ENCODE results near the gene VPS4B. TPM values are rescaled to one million over a fixed set of nuclear protein-coding genes. Genes with fewer than 3 reads are reported as not detected.
"Not testable (repeated sequence)": the region's sequence is repeated elsewhere in the genome, so short reads cannot be mapped to it uniquely, and the experiment has no call there.

VPS4B gene
- total and polyA plus RNA-seq, 2 donors: 25.5 to 40.5 TPM

DNA sequence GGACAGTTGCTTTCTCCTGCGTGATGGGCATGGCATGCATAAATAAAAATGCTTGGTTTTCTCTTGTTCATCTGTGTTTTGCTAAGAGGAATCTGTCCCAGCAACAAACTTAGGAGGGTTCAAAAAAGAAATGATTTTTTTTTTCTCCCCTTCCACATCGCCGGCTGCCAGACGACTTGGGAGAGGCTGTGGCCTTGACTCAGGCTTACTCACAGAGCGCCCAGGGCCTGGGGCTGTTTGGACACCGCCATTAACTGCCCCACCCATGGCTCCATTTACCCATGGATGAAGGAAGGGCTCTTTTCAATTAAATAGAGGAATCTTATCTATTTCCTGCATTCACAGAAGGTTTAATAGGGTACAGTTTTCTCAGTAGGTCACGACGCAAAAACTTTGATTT is 32.2 kb upstream of the VPS4B start:
- DNase-seq (ENCODE audit: low read depth in 6 of 9, low spot score in 9 of 9): no peak
- Histone ChIP-seq H3K4me1 (ENCODE audit: control insufficient read depth in 2 of 2, insufficient read depth in 2 of 2, low read length in 2 of 2) (no peaks in the 10 kb centered on the region), H3K4me3 (ENCODE audit: low read length in 2 of 2) (no peak overlapping the region), H3K27me3 (ENCODE audit: control insufficient read depth in 2 of 2, insufficient read depth in 1 of 2, low read length in 1 of 2) (no peaks in the 10 kb centered on the region), H3K36me3 (ENCODE audit: control insufficient read depth in 2 of 2, insufficient read depth in 2 of 2, low read length in 1 of 2) (no peaks in the 10 kb centered on the region), H3K27ac (ENCODE audit: low read depth in 1 of 2, low read length in 1 of 2) (no peak overlapping the region), H3K9me3 (ENCODE audit: control insufficient read depth in 2 of 2, insufficient read depth in 1 of 2, low read length in 1 of 2) (no peaks in the 10 kb centered on the region)
- 98% methylated on average over 8 of the region's 8 CpGs for WGBS

DNA sequence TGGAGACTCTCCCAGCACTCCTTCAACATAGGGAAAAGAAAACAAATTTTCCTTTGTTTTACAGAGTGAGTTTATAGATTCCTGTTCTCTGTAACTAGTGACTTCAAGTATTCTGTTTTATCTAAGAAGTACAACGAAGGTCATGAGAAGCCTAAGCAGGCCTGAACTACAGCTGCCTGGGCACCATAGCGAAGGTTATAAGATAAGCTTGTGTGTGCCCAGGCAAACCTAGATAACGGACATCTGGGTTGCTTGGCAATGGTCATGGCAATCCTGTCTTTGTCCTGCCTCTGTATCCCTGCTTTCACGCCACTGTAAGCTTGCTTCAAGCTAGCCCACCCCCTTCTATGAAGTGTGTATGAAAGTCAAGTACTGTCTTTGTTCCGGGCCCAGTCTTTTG is 30.5 kb upstream of the VPS4B start:
- H3K4me3 ChIP-seq (ENCODE audit: low read length in 2 of 2); H3K27me3 ChIP-seq (ENCODE audit: control insufficient read depth in 2 of 2, insufficient read depth in 1 of 2, low read length in 1 of 2); DNase-seq (ENCODE audit: low read depth in 6 of 9, low spot score in 9 of 9); H3K27ac ChIP-seq (ENCODE audit: low read depth in 1 of 2, low read length in 1 of 2); H3K4me1 ChIP-seq (ENCODE audit: control insufficient read depth in 2 of 2, insufficient read depth in 2 of 2, low read length in 2 of 2); H3K9me3 ChIP-seq (ENCODE audit: control insufficient read depth in 2 of 2, insufficient read depth in 1 of 2, low read length in 1 of 2); H3K36me3 ChIP-seq (ENCODE audit: control insufficient read depth in 2 of 2, insufficient read depth in 2 of 2, low read length in 1 of 2): not testable (repeated sequence)
- WGBS: 97% methylated on average over 5 of the region's 5 CpGs

DNA sequence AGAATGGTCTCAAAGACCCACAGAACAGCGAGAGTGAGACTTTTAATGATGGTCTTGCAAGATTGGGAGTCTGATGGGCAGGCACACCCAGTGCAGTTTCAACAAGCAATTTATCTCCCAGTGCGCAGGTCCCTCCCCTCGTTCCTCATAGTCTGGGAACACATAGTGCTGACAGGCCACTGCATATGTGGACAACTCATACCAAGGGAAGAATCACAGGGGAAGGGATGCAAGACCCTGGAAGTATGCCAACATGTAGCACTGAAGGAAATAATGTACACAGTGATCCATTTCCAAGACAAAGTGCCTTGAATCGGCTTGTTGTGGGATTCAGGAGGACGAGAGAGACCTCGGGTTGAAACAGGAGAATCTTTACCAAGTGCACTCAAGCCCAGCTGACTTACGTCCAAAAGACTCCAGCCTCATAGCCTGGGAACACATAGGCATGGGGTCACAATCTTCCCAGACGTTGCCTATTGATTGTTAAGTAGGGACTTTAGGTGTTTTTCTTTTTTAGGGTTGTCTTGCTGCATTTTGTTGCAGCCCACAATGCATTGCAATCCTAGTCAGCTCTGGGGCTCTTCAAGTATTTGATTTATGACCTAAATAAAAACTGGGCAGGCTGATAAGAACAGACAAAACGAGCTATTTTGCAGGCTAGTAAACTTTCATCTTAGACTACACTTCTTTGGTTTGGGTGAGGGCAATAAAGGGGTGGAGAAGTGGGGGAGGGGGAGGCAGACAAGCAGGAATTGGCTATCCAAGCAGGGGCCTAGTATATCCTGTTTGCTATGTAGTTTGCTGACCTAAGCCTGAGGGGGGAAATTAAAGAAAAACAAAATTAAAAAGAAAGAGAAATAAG is 29.8 kb upstream of the VPS4B start:
- no peaks in the 10 kb centered on the region for H3K4me1 ChIP-seq (ENCODE audit: control insufficient read depth in 2 of 2, insufficient read depth in 2 of 2, low read length in 2 of 2)
- WGBS: 87% methylated on average over 9 of the region's 9 CpGs
- no peaks in the 10 kb centered on the region for H3K9me3 ChIP-seq (ENCODE audit: control insufficient read depth in 2 of 2, insufficient read depth in 1 of 2, low read length in 1 of 2)
- H3K4me3 ChIP-seq (ENCODE audit: low read length in 2 of 2): no peak overlapping the region
- no peak for DNase-seq (ENCODE audit: low read depth in 6 of 9, low spot score in 9 of 9)
- no peaks in the 10 kb centered on the region for H3K27me3 ChIP-seq (ENCODE audit: control insufficient read depth in 2 of 2, insufficient read depth in 1 of 2, low read length in 1 of 2)
- no peak overlapping the region for H3K27ac ChIP-seq (ENCODE audit: low read depth in 1 of 2, low read length in 1 of 2)
- no peaks in the 10 kb centered on the region for H3K36me3 ChIP-seq (ENCODE audit: control insufficient read depth in 2 of 2, insufficient read depth in 2 of 2, low read length in 1 of 2)

DNA sequence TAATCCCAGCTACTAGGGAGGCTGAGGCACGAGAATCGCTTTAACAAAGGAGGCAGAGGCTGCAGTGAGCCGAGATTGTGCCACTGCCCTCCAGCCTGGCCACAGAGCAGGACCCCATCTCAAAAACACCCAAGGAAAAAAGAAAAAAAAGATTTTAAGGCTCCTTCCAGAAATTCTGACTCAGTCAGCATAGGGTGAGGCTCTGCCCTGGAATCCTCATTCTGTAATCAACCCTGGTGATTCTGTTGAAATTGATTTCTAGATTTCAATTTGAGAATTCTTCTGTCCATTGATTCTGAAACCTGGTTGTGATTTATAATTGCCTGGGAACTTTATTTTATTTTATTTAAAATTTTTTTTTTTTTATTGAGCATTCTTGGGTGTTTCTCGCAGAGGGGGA is 27.1 kb upstream of the VPS4B start:
- Histone ChIP-seq H3K27me3 (ENCODE audit: control insufficient read depth in 2 of 2, insufficient read depth in 1 of 2, low read length in 1 of 2) (no peaks in the 10 kb centered on the region), H3K27ac (ENCODE audit: low read depth in 1 of 2, low read length in 1 of 2) (no peak overlapping the region), H3K36me3 (ENCODE audit: control insufficient read depth in 2 of 2, insufficient read depth in 2 of 2, low read length in 1 of 2) (no peaks in the 10 kb centered on the region), H3K9me3 (ENCODE audit: control insufficient read depth in 2 of 2, insufficient read depth in 1 of 2, low read length in 1 of 2) (no peaks in the 10 kb centered on the region), H3K4me3 (ENCODE audit: low read length in 2 of 2) (no peak overlapping the region), H3K4me1 (ENCODE audit: control insufficient read depth in 2 of 2, insufficient read depth in 2 of 2, low read length in 2 of 2) (no peaks in the 10 kb centered on the region)
- no peak for DNase-seq (ENCODE audit: low read depth in 6 of 9, low spot score in 9 of 9)
- 96% methylated on average over 4 of the region's 4 CpGs for WGBS

DNA sequence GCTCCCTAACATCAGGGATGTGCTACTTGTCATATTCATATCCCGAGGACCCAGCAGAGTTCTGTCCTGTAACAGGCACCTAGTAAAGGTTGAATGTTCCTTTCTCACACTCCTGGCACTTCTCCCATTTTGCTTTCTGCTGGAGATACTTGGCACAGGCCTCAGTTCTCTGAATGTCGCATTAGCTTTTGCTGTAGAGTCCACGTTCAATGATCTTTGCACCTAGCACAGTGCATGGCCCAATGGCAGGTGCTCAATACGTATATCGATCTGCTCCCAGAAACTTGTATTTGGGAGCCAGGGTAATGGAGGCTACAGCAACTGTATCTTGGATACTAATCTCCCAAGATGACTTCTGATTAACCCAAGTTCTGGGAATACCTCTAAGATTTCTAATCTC is 24.8 kb upstream of the VPS4B start:
- no peaks in the 10 kb centered on the region for H3K4me1 ChIP-seq (ENCODE audit: control insufficient read depth in 2 of 2, insufficient read depth in 2 of 2, low read length in 2 of 2)
- H3K36me3 ChIP-seq (ENCODE audit: control insufficient read depth in 2 of 2, insufficient read depth in 2 of 2, low read length in 1 of 2): no peaks in the 10 kb centered on the region
- H3K27me3 ChIP-seq (ENCODE audit: control insufficient read depth in 2 of 2, insufficient read depth in 1 of 2, low read length in 1 of 2): no peaks in the 10 kb centered on the region
- 98% methylated on average over 5 of the region's 5 CpGs for WGBS
- H3K27ac ChIP-seq (ENCODE audit: low read depth in 1 of 2, low read length in 1 of 2): no peak overlapping the region
- no peak overlapping the region for H3K4me3 ChIP-seq (ENCODE audit: low read length in 2 of 2)
- no peaks in the 10 kb centered on the region for H3K9me3 ChIP-seq (ENCODE audit: control insufficient read depth in 2 of 2, insufficient read depth in 1 of 2, low read length in 1 of 2)
- no peak for DNase-seq (ENCODE audit: low read depth in 6 of 9, low spot score in 9 of 9)

DNA sequence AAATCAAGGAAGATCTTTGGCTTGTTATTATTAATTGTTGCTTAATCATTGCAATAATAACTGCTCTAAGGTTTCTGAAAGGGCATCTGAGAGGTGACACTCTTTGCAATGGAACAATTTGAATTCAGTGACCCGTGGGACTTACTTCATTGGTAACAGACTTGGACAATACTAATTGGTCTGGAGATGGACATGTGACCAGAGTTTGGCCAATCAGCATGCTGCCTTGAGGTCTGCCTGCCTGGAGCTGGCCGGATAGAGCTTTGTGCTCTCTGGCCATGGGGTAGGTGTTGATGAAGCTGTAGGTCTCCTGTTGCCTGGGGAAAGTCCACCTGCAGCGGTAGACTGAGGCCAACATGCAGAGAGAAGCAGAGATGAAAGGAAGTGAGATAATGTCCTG is 24.0 kb upstream of the VPS4B start:
- H3K9me3 ChIP-seq (ENCODE audit: control insufficient read depth in 2 of 2, insufficient read depth in 1 of 2, low read length in 1 of 2): no peaks in the 10 kb centered on the region
- no peak overlapping the region for H3K27ac ChIP-seq (ENCODE audit: low read depth in 1 of 2, low read length in 1 of 2)
- WGBS: 97% methylated on average over 3 of the region's 3 CpGs

DNA sequence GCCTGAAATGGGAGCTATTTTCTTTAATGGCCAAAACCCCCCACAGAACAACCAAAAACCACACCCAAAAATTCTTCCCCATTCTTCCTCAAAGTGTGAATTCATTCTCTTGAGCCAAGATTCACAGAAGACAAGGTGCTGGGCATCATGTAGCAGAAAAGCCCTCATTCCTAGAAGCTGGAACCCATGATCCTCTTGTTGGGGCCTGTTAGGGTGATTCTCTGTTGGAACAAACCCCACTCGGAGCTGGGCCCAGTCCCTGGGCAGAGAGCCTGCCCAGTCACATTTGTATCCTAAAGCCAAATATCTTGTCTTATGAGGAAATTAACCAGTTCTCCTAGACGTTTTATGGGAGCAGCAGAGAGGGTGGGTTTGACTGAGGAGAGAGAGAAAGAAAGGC is 22.8 kb upstream of the VPS4B start:
- H3K36me3 ChIP-seq (ENCODE audit: control insufficient read depth in 2 of 2, insufficient read depth in 2 of 2, low read length in 1 of 2): no peaks in the 10 kb centered on the region
- H3K27ac ChIP-seq (ENCODE audit: low read depth in 1 of 2, low read length in 1 of 2): no peak overlapping the region
- H3K9me3 ChIP-seq (ENCODE audit: control insufficient read depth in 2 of 2, insufficient read depth in 1 of 2, low read length in 1 of 2): no peaks in the 10 kb centered on the region
- 89% methylated on average over 2 of the region's 2 CpGs for WGBS
- DNase-seq (ENCODE audit: low read depth in 6 of 9, low spot score in 9 of 9): no peak
- no peak overlapping the region for H3K4me3 ChIP-seq (ENCODE audit: low read length in 2 of 2)
- H3K4me1 ChIP-seq (ENCODE audit: control insufficient read depth in 2 of 2, insufficient read depth in 2 of 2, low read length in 2 of 2): no peaks in the 10 kb centered on the region
- H3K27me3 ChIP-seq (ENCODE audit: control insufficient read depth in 2 of 2, insufficient read depth in 1 of 2, low read length in 1 of 2): no peaks in the 10 kb centered on the region

More for the DNA sequence above, 24.0 kb upstream of the VPS4B start:
- DNase-seq (ENCODE audit: low read depth in 6 of 9, low spot score in 9 of 9): no peak
- Histone ChIP-seq H3K27me3 (ENCODE audit: control insufficient read depth in 2 of 2, insufficient read depth in 1 of 2, low read length in 1 of 2) (no peaks in the 10 kb centered on the region), H3K36me3 (ENCODE audit: control insufficient read depth in 2 of 2, insufficient read depth in 2 of 2, low read length in 1 of 2) (no peaks in the 10 kb centered on the region), H3K4me1 (ENCODE audit: control insufficient read depth in 2 of 2, insufficient read depth in 2 of 2, low read length in 2 of 2) (no peaks in the 10 kb centered on the region), H3K4me3 (ENCODE audit: low read length in 2 of 2) (no peak overlapping the region)

DNA sequence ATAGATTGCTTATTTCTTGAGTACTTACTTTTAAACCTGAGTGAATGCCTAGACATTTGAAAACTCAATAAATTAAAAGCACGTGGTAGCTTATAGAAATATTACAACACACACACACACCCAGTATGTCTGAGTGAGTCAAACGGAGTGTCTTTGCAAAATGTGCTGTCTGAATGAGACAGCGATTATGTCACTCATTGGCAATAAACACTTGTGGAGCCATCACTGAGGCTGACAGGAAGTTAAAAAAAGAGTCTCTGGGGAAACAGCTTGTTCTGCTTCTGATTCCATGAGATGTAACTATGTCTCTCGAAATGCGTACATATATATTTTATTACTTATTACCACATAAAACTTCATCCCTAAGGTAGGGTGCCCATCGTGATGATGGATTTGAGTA is 22.3 kb upstream of the VPS4B start:
- H3K27ac ChIP-seq (ENCODE audit: low read depth in 1 of 2, low read length in 1 of 2): no peak overlapping the region
- H3K27me3 ChIP-seq (ENCODE audit: control insufficient read depth in 2 of 2, insufficient read depth in 1 of 2, low read length in 1 of 2): no peaks in the 10 kb centered on the region
- H3K36me3 ChIP-seq (ENCODE audit: control insufficient read depth in 2 of 2, insufficient read depth in 2 of 2, low read length in 1 of 2): no peaks in the 10 kb centered on the region
- H3K4me1 ChIP-seq (ENCODE audit: control insufficient read depth in 2 of 2, insufficient read depth in 2 of 2, low read length in 2 of 2): no peaks in the 10 kb centered on the region
- WGBS: 78% methylated on average over 6 of the region's 6 CpGs
- no peak for DNase-seq (ENCODE audit: low read depth in 6 of 9, low spot score in 9 of 9)
- no peak overlapping the region for H3K4me3 ChIP-seq (ENCODE audit: low read length in 2 of 2)
- H3K9me3 ChIP-seq (ENCODE audit: control insufficient read depth in 2 of 2, insufficient read depth in 1 of 2, low read length in 1 of 2): no peaks in the 10 kb centered on the region

DNA sequence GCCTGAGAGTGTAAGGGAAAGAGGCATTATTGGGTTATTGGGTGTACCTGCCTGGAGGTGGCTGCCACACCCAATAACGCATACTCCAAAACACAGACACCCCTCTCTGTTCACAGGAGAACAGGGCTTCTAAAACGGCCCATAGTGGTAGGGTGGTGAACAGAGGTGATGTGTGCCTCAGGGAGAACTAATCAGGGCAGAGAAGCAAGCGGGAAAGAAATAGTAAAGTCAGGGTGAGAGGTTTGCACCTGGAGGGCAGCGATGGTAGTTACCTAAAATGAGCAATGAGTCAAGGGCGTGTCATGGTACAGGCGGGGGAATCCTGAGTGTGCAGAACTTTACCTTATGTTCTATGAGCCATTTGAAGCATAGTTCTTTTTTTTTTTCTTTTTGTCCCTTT is 21.6 kb upstream of the VPS4B start:
- WGBS: 99% methylated on average over 6 of the region's 6 CpGs
- Histone ChIP-seq H3K4me1 (ENCODE audit: control insufficient read depth in 2 of 2, insufficient read depth in 2 of 2, low read length in 2 of 2) (no peaks in the 10 kb centered on the region), H3K9me3 (ENCODE audit: control insufficient read depth in 2 of 2, insufficient read depth in 1 of 2, low read length in 1 of 2) (no peaks in the 10 kb centered on the region), H3K27me3 (ENCODE audit: control insufficient read depth in 2 of 2, insufficient read depth in 1 of 2, low read length in 1 of 2) (no peaks in the 10 kb centered on the region), H3K27ac (ENCODE audit: low read depth in 1 of 2, low read length in 1 of 2) (no peak overlapping the region), H3K4me3 (ENCODE audit: low read length in 2 of 2) (no peak overlapping the region), H3K36me3 (ENCODE audit: control insufficient read depth in 2 of 2, insufficient read depth in 2 of 2, low read length in 1 of 2) (no peaks in the 10 kb centered on the region)
- DNase-seq (ENCODE audit: low read depth in 6 of 9, low spot score in 9 of 9): no peak

All from thymus (tissue), 11 donors.